Gastroesophageal sphincter (tissue), 4 donors: ENCODE measurements around the gene SFTA2. TPM values are rescaled to one million over a fixed set of nuclear protein-coding genes. Genes with fewer than 3 reads are reported as not detected.

Source experiments
- ATAC-seq: fragments of 150-250 bp; one replicate; pipeline ENCODE4 v1.9.1; 2016; ENCODE audit warnings: mild to moderate bottlenecking, moderate library complexity
- H3K27ac ChIP-seq, 4 donors: fragments of 200-600 bp; sonication (generic) in 3 of 4; 1 replicate in 3 of 4; 2 replicates in 1 of 4; pipeline ENCODE4 v1.5.1; 2016 to 2019
- H3K27me3 ChIP-seq: fragments of 200-600 bp; sonication (generic); one replicate; pipeline ENCODE4 v1.5.1; 2019
- H3K36me3 ChIP-seq, 2 donors: fragments of 200-600 bp; sonication (generic); one replicate each; pipeline ENCODE4 v1.5.1; 2019; ENCODE audit warnings: control low read depth in 1 of 2
- H3K4me1 ChIP-seq, 3 donors: fragments of 200-600 bp; sonication (generic); 1 replicate in 2 of 3; 2 replicates in 1 of 3; pipeline ENCODE4 v1.5.1; 2016 to 2019; ENCODE audit warnings: control low read depth in 2 of 3
- H3K4me3 ChIP-seq, 2 donors: fragments of 200-600 bp; sonication (generic); one replicate each; pipeline ENCODE4 v1.5.1; 2019; ENCODE audit warnings: mild to moderate bottlenecking in 1 of 2, moderate library complexity in 1 of 2
- H3K9me3 ChIP-seq, 3 donors: fragments of 200-600 bp; sonication (generic); one replicate each; pipeline ENCODE4 v1.5.1; 2017 to 2019; ENCODE audit warnings: control low read depth in 2 of 3
- EP300 ChIP-seq: sonication (generic); formaldehyde crosslinking; IDR thresholded peaks from one replicate; pipeline ENCODE4 v1.6.1; 2017; ENCODE audit warnings: antibody characterized with exemption, mild to moderate bottlenecking
- POLR2A ChIP-seq, 2 donors: fragments of 450-650 bp; IDR thresholded peaks; one replicate each; pipeline ENCODE4 v1.6.1; 2017; ENCODE audit warnings: antibody characterized with exemption in 2 of 2, mild to moderate bottlenecking in 2 of 2, moderate library complexity in 1 of 2
- POLR2AphosphoS5 ChIP-seq: sonication (generic); formaldehyde crosslinking; IDR thresholded peaks from one replicate; pipeline ENCODE4 v1.6.1; 2017; ENCODE audit warnings: antibody characterized with exemption
- WGBS, 2 donors: methylation state at CpG; one replicate each; pipeline ENCODE4 v1.1.5; 2018; ENCODE audit warnings: low coverage in 1 of 2; 5-methylcytosine and 5-hydroxymethylcytosine counted together
- small RNA-seq, 4 donors: library from RNA; depleted of rRNA; stranded (forward); fragments of <200 nt; gene quantifications; one replicate each; pipeline ENCODE3, GENCODE V24; 2016
- total RNA-seq, 4 donors: library from RNA; depleted of rRNA; stranded (reverse); fragments of >200 nt; gene quantifications; one replicate each; pipeline ENCODE4 v1.1.0, GENCODE V29; 2016
- TF ChIP-seq, protein P1 (sequence below), 4 experiments: fragments of 200-600 bp in 2 of 4; fragments of 450-650 bp in 2 of 4; sonication (generic) in 1 of 4; IDR thresholded peaks; one replicate each; pipeline ENCODE4 v1.5.1; 2017 to 2019; ENCODE audit warnings: antibody characterized with exemption in 4 of 4, mild to moderate bottlenecking in 2 of 4, moderate library complexity in 2 of 4

Gene SFTA2
- total RNA-seq, 4 donors from 2014 or later: not detected

DNA sequence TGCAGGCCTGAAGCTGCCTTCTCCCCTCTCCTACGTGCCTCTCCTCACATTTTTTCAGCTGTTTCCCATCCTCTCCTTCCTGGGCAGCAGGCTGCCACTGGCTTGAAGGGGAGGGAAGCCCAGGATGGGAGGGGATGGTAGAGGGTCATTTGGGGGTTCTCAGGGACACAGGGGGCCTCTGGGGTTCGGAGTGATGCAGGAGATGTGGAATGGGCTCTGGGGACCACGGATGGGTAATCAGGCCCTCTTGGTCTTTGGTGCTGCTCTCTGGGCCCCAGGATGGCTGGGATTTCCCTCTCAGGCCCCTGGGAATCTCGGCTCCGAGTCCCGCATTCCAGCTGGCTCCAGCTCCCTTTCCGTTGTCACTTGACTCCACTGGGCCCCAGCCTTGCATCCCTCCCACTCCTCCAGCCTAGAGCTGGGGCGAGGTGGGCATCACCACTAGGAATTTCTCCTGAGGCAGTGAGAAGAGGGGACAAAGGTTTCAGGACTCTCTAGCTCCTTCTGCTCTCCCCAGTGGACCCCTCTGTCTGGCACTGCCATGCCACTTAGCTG is 49.7 kb downstream of the SFTA2 start:
- no peaks in the 10 kb centered on the region for H3K27me3 ChIP-seq
- no peak for ATAC-seq
- peaks cover 0 to 67% (median 33%) of the 10 kb centered on the region in 3 donors for H3K4me1 ChIP-seq
- H3K27ac ChIP-seq: peak overlapping the region in 3 of 4 donors; percentile 90 to 96 (median 92)
- WGBS, 2 donors: 67% methylated on average over 1 of the region's 8 CpGs; no CpG with 5 or more reads in 1 of the 2 donors
- H3K36me3 ChIP-seq: no peaks in the 10 kb centered on the region
- no peak for TF ChIP-seq EP300
- no peak for TF ChIP-seq POLR2AphosphoS5
- TF ChIP-seq, protein P1, sequence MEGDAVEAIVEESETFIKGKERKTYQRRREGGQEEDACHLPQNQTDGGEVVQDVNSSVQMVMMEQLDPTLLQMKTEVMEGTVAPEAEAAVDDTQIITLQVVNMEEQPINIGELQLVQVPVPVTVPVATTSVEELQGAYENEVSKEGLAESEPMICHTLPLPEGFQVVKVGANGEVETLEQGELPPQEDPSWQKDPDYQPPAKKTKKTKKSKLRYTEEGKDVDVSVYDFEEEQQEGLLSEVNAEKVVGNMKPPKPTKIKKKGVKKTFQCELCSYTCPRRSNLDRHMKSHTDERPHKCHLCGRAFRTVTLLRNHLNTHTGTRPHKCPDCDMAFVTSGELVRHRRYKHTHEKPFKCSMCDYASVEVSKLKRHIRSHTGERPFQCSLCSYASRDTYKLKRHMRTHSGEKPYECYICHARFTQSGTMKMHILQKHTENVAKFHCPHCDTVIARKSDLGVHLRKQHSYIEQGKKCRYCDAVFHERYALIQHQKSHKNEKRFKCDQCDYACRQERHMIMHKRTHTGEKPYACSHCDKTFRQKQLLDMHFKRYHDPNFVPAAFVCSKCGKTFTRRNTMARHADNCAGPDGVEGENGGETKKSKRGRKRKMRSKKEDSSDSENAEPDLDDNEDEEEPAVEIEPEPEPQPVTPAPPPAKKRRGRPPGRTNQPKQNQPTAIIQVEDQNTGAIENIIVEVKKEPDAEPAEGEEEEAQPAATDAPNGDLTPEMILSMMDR (IDR thresholded peaks at IDR 0.05): no peak
- TF ChIP-seq POLR2A (IDR thresholded peaks at IDR 0.05): no peak
- no peaks in the 10 kb centered on the region for H3K9me3 ChIP-seq
- no peak overlapping the region for H3K4me3 ChIP-seq

DNA sequence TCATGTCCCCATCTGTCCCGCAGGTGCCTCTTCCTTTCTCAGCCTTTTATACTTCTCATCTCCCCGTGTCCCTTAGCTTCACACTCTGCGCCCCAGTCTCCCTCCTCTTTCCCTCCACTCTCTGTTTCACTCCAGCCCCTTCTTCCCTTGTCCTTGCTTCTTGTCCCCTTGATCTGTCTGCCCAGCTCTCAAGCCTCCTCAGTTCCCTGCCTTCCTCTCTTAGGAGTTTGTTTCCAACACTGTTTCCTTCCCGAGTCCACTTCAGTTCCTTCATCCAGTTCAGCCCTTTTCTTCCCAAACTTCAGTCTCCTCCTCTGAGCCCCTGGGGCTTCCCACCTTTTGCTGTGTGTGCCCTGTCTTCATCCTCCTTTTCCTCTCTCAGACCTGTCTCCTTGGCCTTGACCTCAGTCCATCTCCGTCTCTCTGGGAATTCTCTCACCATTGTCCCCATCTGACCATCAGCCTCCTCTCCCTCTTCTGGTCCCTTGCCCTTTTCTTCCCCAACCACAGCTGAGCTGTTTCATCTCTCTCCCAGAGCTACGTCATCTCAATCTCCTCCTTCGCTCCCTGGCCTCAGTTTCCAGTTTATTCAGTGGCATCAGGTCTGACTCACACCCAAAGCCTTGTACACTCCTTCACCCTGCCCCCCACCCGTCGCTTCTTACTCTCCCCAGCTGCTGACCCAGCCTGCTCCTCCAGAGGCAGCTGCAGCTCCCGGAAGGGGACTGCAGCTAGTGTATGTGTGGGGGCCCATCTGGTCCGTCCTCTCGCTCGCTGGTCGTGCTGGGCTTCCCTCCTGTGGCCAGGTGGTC is 50.4 kb downstream of the SFTA2 start:
- H3K27me3 ChIP-seq: no peaks in the 10 kb centered on the region
- H3K36me3 ChIP-seq: no peaks in the 10 kb centered on the region
- 62 to 70% methylated on average over 3 to 9 of the region's 14 CpGs for WGBS, 2 donors
- H3K27ac ChIP-seq: peak overlapping the region in 3 of 4 donors; percentile 90 to 96 (median 92)
- no peak for TF ChIP-seq POLR2A (IDR thresholded peaks at IDR 0.05)
- no peak for TF ChIP-seq EP300
- TF ChIP-seq, protein P1 (IDR thresholded peaks at IDR 0.05): no peak
- no peak for TF ChIP-seq POLR2AphosphoS5
- H3K4me1 ChIP-seq: peaks cover 0 to 69% (median 33%) of the 10 kb centered on the region in 3 donors
- no peak overlapping the region for H3K4me3 ChIP-seq
- H3K9me3 ChIP-seq: no peaks in the 10 kb centered on the region
- ATAC-seq: no peak

Small RNA genes within 50 kb of the gene (small RNA-seq; reads per million reads assigned to genes)
- 0 reads per million in 4 donors for gene RF00019

Other genes with a start within 250 kb of the SFTA2 start
- 10 to 100 TPM; 45.3 to 65.8 (median 56.6) TPM for gene PPP1R18, start 245.5 kb downstream of the SFTA2 start, total RNA-seq
- 1 to 10 TPM; 3.0 to 8.2 (median 6.0) TPM for gene NRM, start 241.2 kb downstream of the SFTA2 start, total RNA-seq
- 10 to 100 TPM in 3 of 4 donors, 1 to 10 TPM in 1; 9.8 to 16.7 (median 13.1) TPM for gene MDC1, start 214.9 kb downstream of the SFTA2 start, total RNA-seq
- gene TUBB, start 211.8 kb downstream of the SFTA2 start, total RNA-seq: 100 to 1,000 TPM; 184 to 351 (median 236) TPM
- gene FLOT1, start 189.5 kb downstream of the SFTA2 start, total RNA-seq: 100 to 1,000 TPM; 104 to 191 (median 152) TPM
- gene IER3, start 187.6 kb downstream of the SFTA2 start, total RNA-seq: 10 to 100 TPM in 3 of 4 donors, 1 to 10 TPM in 1; 5.6 to 31.9 (median 11.3) TPM
- gene DDR1, start 47.7 kb downstream of the SFTA2 start, total RNA-seq: 10 to 100 TPM; 25.4 to 40.4 (median 30.9) TPM
- 10 to 100 TPM in 3 of 4 donors, 1 to 10 TPM in 1; 9.4 to 16.4 (median 11.8) TPM for gene GTF2H4, start 24.0 kb downstream of the SFTA2 start, total RNA-seq
- 10 to 100 TPM in 3 of 4 donors, 1 to 10 TPM in 1; 9.7 to 16.5 (median 12.8) TPM for gene VARS2, start 17.9 kb downstream of the SFTA2 start, total RNA-seq
- under 1 TPM in 1 of 4 donors, not detected in 3; 0.04 TPM for gene MUCL3, start 8.8 kb upstream of the SFTA2 start, total RNA-seq
- gene MUC21, start 51.5 kb upstream of the SFTA2 start, total RNA-seq: 1 to 10 TPM in 3 of 4 donors, under 1 TPM in 1; 0.13 to 9.9 (median 1.2) TPM
- under 1 TPM in 2 of 4 donors, not detected in 2; 0.16 to 0.62 TPM for gene MUC22, start 78.3 kb upstream of the SFTA2 start, total RNA-seq
- gene C6orf15, start 180.4 kb upstream of the SFTA2 start, total RNA-seq: not detected
- 1 to 10 TPM in 2 of 4 donors, under 1 TPM in 2; 0.12 to 7.8 (median 1.7) TPM for gene PSORS1C1, start 182.6 kb upstream of the SFTA2 start, total RNA-seq
- not detected for gene CDSN, start 188.3 kb upstream of the SFTA2 start, total RNA-seq
- gene PSORS1C2, start 206.9 kb upstream of the SFTA2 start, total RNA-seq: not detected
- 10 to 100 TPM in 2 of 4 donors, 1 to 10 TPM in 2; 8.2 to 15.6 (median 11.5) TPM for gene CCHCR1, start 225.6 kb upstream of the SFTA2 start, total RNA-seq
- gene TCF19, start 226.4 kb upstream of the SFTA2 start, total RNA-seq: 1 to 10 TPM; 3.9 to 5.9 (median 5.1) TPM
- gene POU5F1, start 238.5 kb upstream of the SFTA2 start, total RNA-seq: 1 to 10 TPM in 2 of 4 donors, under 1 TPM in 1, not detected in 1; 0.58 to 3.4 (median 1.1) TPM